Rectal smooth muscle tissue (tissue), 1 donor: Measurements from ENCODE around the gene C3orf18.
"Not testable (repeated sequence)": the region's sequence is repeated elsewhere in the genome, so short reads cannot be mapped to it uniquely, and the experiment has no call there.

ENCODE experiments used
- H3K27ac ChIP-seq: one replicate; pipeline ENCODE4 v1.7.0; 2013; ENCODE audit warnings: low read depth, low read length, inconsistent platforms
- H3K27me3 ChIP-seq: one replicate; pipeline ENCODE4 v1.7.0; 2013; ENCODE audit warnings: low read length; ENCODE audit not compliant: control insufficient read depth, insufficient read depth
- H3K36me3 ChIP-seq: one replicate; pipeline ENCODE4 v1.7.0; 2013; ENCODE audit warnings: low read length; ENCODE audit not compliant: control insufficient read depth, insufficient read depth
- H3K4me1 ChIP-seq: one replicate; pipeline ENCODE4 v1.7.0; 2013; ENCODE audit warnings: low read length; ENCODE audit not compliant: control insufficient read depth, insufficient read depth
- H3K4me3 ChIP-seq: one replicate; pipeline ENCODE4 v1.7.0; 2013; ENCODE audit warnings: low read length
- H3K9ac ChIP-seq: one replicate; pipeline ENCODE4 v1.7.0; 2013; ENCODE audit warnings: low read length

The C3orf18 gene

DNA sequence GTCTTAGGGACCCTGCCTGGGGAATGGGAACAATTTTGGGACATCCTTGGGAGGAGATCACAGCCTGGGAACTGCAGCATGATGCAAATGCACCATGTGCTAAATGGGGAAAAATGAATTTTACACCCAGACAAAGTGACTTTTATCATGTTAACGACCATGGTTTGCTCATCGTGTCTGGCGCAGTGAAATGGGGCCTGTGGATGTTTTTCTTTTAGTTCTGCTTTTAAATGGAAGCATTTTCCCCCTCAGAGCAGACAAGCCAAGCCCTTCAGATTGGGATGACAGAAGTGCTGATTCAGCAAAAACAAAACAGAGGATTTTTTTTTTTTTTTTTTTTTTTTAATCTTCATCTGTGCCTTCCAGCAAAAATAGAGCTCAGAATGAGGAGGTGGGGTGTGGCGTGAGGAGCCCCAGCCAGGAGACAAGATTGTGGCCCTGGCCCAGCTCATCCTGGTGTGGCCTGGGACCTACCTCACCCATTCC lies 49.8 kb downstream of the C3orf18 start:
- no peaks in the 10 kb centered on the region for H3K27me3 ChIP-seq
- no peaks in the 10 kb centered on the region for H3K36me3 ChIP-seq
- no peak overlapping the region for H3K27ac ChIP-seq
- H3K9ac ChIP-seq, result no peak overlapping the region
- H3K4me1 ChIP-seq, result peaks cover 7% of the 10 kb centered on the region
- no peak overlapping the region for H3K4me3 ChIP-seq

DNA sequence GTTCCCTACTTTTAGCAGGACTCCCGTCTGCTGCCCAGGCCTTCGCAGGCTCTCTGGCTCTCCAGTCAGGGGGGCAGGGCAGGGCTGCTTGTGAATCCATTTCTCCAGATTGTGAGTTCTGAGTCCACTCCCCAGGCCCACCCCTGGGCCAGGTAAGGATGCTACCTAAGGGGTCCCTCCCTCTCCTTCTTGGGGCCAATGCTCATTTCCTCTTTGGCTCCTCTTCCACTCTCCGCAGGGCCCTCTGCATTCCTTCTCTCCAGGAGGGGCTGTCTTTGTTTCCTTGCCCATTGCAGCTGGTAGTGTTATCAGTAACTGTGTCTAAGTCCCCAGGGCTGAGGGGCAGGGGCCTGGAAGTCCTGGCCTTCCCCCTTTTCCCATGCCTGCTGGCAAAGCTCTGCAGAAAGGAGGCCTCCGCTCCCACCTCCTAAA lies 51.1 kb downstream of the C3orf18 start:
- H3K27me3 ChIP-seq, result no peaks in the 10 kb centered on the region
- H3K36me3 ChIP-seq, result no peaks in the 10 kb centered on the region
- peaks cover 7% of the 10 kb centered on the region for H3K4me1 ChIP-seq
- H3K27ac ChIP-seq, result no peak overlapping the region
- H3K9ac ChIP-seq, result no peak overlapping the region
- no peak overlapping the region for H3K4me3 ChIP-seq

DNA sequence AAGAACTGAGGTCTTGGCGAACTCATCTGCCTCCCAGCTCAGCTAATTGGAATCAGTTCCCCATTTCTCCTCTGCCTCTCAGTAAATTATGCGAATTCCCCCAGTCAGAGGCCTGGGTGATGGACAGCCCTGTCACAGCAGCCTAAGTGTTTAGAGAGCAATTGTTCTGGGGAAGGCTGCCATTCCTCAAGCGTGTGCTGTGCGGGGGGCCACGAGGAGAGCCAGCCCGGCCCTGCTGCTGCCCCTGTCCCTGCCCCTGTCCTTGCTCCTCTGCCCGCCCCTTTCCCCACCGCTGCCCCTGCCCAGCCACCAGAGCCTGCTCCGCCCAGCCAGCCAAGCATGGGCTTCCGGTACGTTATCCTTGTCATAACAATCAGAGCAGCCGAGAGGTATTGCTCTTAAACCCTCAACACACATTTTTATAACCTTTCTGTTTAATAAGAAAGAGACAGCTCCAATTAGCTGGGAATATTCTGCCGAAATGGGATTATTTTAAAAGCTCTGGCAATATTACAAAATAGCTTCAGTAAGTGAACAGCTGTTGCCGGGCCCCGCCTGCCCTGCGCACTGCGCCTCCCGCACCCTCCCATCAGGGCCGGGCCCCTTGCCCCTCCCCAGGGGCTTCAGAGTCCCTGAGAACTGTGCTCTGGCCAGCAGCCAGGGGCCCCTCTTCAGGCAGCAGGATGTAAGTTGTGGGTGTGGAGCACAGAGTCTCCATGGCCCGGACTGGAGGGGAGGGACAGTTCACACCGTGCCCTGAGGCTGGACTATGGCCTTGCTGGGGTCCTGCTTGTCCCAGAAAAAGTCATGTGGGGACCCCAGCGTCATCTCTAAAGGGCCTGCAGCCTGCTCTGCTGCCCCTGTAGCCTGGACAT lies 51.7 kb downstream of the C3orf18 start:
- no peak overlapping the region for H3K4me3 ChIP-seq
- H3K4me1 ChIP-seq, result peaks cover 7% of the 10 kb centered on the region
- no peak overlapping the region for H3K9ac ChIP-seq
- H3K36me3 ChIP-seq, result no peaks in the 10 kb centered on the region
- no peaks in the 10 kb centered on the region for H3K27me3 ChIP-seq
- no peak overlapping the region for H3K27ac ChIP-seq

DNA sequence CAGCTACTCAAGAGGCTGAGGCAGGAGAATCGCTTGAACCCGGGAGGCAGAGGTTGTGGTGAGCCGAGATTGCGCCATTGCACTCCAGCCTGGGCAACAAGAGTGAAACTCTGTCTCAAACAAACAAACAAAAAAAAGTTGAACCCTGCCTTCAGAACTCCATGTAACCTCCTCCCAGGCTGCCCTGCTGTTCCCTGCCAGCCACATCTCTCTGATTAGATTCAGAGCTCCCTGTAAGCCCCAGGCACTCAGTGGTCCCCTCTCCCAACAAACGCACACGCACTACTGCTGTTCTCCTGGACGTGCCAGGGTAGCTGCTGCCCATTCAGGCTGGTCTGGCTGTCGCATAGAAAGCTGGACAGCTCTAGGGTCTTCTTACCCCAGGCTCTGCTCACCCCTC lies 54.6 kb downstream of the C3orf18 start:
- not testable (repeated sequence) for H3K9ac ChIP-seq, H3K27me3 ChIP-seq, H3K36me3 ChIP-seq, H3K4me3 ChIP-seq, H3K4me1 ChIP-seq, H3K27ac ChIP-seq

DNA sequence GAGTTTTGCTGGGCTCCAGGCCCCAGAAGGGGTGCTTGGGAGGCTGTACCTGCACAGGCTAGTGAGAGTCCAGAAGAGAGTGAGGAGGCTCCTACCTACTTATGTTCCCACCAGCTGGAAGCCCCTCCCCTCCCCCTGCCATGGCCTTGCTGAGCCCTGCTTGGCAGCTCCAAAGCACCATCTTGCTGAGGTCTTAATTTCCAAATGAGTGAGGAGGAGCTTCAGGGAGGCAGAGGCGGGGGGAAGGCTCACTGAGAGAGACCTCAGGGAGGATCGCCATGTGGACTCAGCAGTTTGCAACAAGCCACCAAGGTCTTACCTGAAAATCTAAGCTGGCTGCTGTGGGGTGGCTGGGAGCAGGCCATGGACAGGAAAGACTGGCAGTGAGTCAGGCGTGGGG lies 55.4 kb downstream of the C3orf18 start:
- Histone ChIP-seq H3K27ac (no peak overlapping the region), H3K27me3 (no peaks in the 10 kb centered on the region), H3K9ac (no peak overlapping the region), H3K36me3 (no peaks in the 10 kb centered on the region), H3K4me3 (no peak overlapping the region), H3K4me1 (peaks cover 7% of the 10 kb centered on the region)

DNA sequence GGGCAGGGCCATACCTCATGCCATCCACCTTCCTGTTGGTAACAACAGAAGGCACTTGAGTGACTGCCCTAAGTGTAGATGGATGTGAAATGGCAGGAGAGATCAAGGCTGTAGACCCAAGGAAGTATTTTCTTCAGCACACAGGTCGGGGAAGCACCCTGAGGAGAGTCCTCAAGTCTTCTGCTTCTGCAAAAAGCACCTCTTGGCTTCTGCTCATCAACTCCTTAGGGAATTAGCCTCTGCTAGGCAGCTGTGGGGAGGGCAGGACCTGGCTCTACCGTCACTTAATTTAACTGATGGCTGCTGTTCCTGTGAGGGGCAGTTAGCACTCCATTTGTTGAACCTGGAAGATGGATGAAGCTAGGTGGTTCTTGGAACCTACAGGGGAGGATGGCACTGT lies 57.2 kb downstream of the C3orf18 start:
- H3K27me3 ChIP-seq, result no peaks in the 10 kb centered on the region
- no peak overlapping the region for H3K9ac ChIP-seq
- no peaks in the 10 kb centered on the region for H3K36me3 ChIP-seq

DNA sequence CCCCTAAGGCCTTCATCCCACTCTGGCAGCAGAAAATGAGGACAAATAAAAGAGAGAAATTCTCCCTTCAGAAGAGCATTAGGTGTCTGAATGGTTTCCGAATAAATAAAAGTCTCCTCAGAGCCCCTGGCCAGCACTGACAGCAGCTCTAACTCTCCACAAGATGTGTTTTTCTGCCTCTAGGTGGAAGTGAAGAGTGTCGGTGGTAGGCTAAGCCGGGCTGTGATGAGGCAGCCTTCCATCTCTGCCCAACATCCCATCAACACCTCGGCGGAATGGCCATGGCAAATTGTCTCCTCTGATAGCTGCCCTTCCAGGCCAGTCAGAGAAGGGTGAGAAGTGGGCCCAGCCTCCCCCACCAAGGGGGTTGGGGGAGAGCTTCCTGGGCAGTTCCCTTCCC lies 57.8 kb downstream of the C3orf18 start:
- Histone ChIP-seq H3K4me3 (no peak overlapping the region), H3K27ac (no peak overlapping the region), H3K4me1 (no peaks in the 10 kb centered on the region), H3K27me3 (no peaks in the 10 kb centered on the region), H3K9ac (no peak overlapping the region), H3K36me3 (no peaks in the 10 kb centered on the region)

More for the DNA sequence above, 57.2 kb downstream of the C3orf18 start:
- H3K27ac ChIP-seq, result no peak overlapping the region
- no peak overlapping the region for H3K4me3 ChIP-seq
- no peaks in the 10 kb centered on the region for H3K4me1 ChIP-seq

DNA sequence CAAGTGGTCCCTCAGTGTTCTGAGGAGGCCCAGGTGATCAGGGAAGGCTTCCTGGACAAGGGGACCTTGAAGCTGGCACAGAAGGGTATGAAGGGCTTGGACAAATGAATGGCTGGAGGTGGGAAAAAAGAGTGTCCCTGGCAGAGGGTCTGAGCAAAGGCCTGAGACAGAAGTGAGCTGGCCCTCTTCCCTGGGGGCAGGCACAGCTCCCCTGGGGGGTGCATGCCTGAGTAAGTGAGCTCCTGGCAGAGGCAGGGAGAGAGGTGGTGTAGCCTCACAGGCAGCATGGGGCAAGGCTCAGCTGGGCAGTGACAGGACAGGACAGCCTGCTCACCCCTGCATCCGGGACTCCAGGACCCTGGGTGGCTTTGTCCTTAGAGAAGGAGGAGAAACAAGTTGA lies 58.7 kb downstream of the C3orf18 start:
- Histone ChIP-seq H3K27me3 (no peaks in the 10 kb centered on the region), H3K36me3 (no peaks in the 10 kb centered on the region), H3K9ac (no peak overlapping the region), H3K4me1 (no peaks in the 10 kb centered on the region), H3K27ac (no peak overlapping the region), H3K4me3 (no peak overlapping the region)
